HCT116 (cell line): Measurements from ENCODE around the gene ELAVL2.

Experiments used
- ATF3 ChIP-seq: IDR thresholded peaks from 2 replicates; pipeline ENCODE4 v1.6.1; 2012
- CEBPB ChIP-seq: IDR thresholded peaks from 2 replicates; pipeline ENCODE4 v1.6.1; 2012; ENCODE audit warnings: low read depth
- CTCF ChIP-seq, 3 experiments: fragments of 200-600 bp in 1 of 3; sonication (generic) in 1 of 3; IDR thresholded peaks in 2 of 3; conservative IDR thresholded peaks in 1 of 3; 2 replicates each; pipeline ENCODE4 v1.5.1; 2012 to 2017; ENCODE audit warnings: low read depth in 2 of 3, low read length in 2 of 3, antibody characterized with exemption in 1 of 3, borderline replicate concordance in 1 of 3, control low read depth in 1 of 3, mild to moderate bottlenecking in 1 of 3, mixed read lengths in 1 of 3, mixed run types in 1 of 3, moderate library complexity in 1 of 3; ENCODE audit not compliant: insufficient read depth in 1 of 3
- POLR2AphosphoS5 ChIP-seq: IDR thresholded peaks from 2 replicates; pipeline ENCODE4 v1.6.1; 2011; ENCODE audit warnings: mild to moderate bottlenecking, low read depth, low read length, moderate library complexity
- YY1 ChIP-seq: IDR thresholded peaks from 2 replicates; pipeline ENCODE4 v1.6.1; 2011; ENCODE audit warnings: low read length, low read depth, moderate library complexity, mild to moderate bottlenecking; ENCODE audit not compliant: insufficient replicate concordance; ENCODE audit errors: extremely low read depth
- ZNF274 ChIP-seq: fragments of 200-500 bp; sonication (Bioruptor generic); IDR thresholded peaks from 2 replicates; pipeline ENCODE4 v1.6.1; 2014; ENCODE audit warnings: mild to moderate bottlenecking, low read depth, low read length, inconsistent platforms

GRCh38 chr9:23644326-23644725 is 181.7 kb downstream of the ELAVL2 start:
- TF ChIP-seq ATF3: no peak
- no peak for TF ChIP-seq CTCF (IDR thresholded peaks at IDR 0.05 in 2 of 3, conservative IDR thresholded peaks at IDR 0.05 in 1 of 3; ENCODE audit: borderline replicate concordance in 1 of 3, insufficient read depth in 1 of 3, low read depth in 2 of 3, low read length in 2 of 3)
- TF ChIP-seq CEBPB: no peak
- TF ChIP-seq YY1: no peak
- TF ChIP-seq ZNF274: no peak
- TF ChIP-seq POLR2AphosphoS5: no peak
